ENCODE measurements around the gene OPTN.

DNA sequence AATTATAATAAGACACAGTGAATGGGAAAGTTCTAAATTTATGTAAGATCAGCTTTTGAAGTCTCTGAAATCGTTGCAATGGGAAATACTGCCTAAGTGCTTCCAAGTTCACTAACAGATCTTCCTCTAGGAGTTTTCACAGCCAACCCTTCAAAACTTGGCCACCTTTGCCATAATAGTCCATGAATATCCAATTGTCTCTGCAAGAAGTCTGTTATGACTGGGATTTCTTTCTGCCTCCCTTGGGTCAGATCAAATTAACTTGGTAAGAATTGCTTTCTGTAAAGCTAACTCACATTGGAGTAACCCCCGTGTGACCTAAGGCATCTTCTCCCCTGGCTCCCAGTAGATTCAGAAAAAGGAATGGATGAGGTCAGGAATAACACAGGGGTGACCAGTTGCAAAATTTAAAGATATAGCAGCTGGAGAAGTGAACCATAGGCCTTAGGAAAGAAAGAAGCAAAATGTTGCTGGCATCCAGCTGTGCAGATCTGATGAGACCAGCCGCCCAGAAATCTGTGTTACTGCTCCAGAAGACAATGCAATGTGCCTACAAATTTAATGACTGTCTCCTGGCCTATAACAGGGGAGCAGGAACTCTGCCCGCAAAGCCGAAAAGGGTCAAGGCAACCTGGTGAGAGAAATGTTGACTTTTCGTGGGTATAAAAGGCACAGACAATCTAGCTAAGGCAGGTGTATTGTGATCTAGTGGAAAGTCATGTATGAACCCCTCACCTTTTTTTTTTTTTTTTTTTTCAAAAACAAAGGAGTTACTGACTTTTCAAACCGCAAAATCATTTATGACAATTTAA is 7.5 kb upstream of the OPTN start:
- TF ChIP-seq, protein P1, sequence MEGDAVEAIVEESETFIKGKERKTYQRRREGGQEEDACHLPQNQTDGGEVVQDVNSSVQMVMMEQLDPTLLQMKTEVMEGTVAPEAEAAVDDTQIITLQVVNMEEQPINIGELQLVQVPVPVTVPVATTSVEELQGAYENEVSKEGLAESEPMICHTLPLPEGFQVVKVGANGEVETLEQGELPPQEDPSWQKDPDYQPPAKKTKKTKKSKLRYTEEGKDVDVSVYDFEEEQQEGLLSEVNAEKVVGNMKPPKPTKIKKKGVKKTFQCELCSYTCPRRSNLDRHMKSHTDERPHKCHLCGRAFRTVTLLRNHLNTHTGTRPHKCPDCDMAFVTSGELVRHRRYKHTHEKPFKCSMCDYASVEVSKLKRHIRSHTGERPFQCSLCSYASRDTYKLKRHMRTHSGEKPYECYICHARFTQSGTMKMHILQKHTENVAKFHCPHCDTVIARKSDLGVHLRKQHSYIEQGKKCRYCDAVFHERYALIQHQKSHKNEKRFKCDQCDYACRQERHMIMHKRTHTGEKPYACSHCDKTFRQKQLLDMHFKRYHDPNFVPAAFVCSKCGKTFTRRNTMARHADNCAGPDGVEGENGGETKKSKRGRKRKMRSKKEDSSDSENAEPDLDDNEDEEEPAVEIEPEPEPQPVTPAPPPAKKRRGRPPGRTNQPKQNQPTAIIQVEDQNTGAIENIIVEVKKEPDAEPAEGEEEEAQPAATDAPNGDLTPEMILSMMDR (IDR thresholded peaks at IDR 0.05 in 4 of 5, conservative IDR thresholded peaks at IDR 0.05 in 1 of 5): no peak
- TF ChIP-seq POLR2A (IDR thresholded peaks at IDR 0.05): no peak

Data from gastrocnemius medialis (tissue), 4 donors.